Measurements from ENCODE around the gene PLA2G15.

GRCh38 chr16:68230956-68231355 is 14.2 kb upstream of the PLA2G15 start:
- TF ChIP-seq EZH2phosphoT487 (IDR thresholded peaks at IDR 0.05; ENCODE audit: insufficient read depth, low read depth): no peak
- no peak for TF ChIP-seq EZH2 (IDR thresholded peaks at IDR 0.05; ENCODE audit: insufficient read depth, poor library complexity, severe bottlenecking)

All from GM23248 (cell line).